Uterus (tissue), 4 donors: ENCODE data around the gene TRIO. TPM values are rescaled to one million over a fixed set of nuclear protein-coding genes. Genes with fewer than 3 reads are reported as not detected.

ENCODE experiments used
- DNase-seq, 2 donors: peaks; one replicate each; pipeline ENCODE4 v3.0.0-alpha.2; 2019 to 2020
- H3K27ac ChIP-seq, 2 donors: fragments of 200-600 bp; sonication (generic); 1 replicate in 1 of 2; 2 replicates in 1 of 2; pipeline ENCODE4 v1.5.1; 2016 to 2018
- H3K27me3 ChIP-seq, 2 donors: fragments of 200-600 bp; sonication (generic); one replicate each; pipeline ENCODE4 v1.5.1; 2018 to 2019; ENCODE audit warnings: control low read depth in 1 of 2
- H3K36me3 ChIP-seq, 2 donors: fragments of 200-600 bp; sonication (generic); one replicate each; pipeline ENCODE4 v1.5.1; 2019; ENCODE audit warnings: control low read depth in 1 of 2
- H3K4me1 ChIP-seq, 2 donors: fragments of 200-600 bp; sonication (generic); one replicate each; pipeline ENCODE4 v1.5.1; 2018 to 2019; ENCODE audit warnings: control low read depth in 1 of 2
- H3K4me3 ChIP-seq, 2 donors: fragments of 200-600 bp; sonication (generic); 1 replicate in 1 of 2; 2 replicates in 1 of 2; pipeline ENCODE4 v1.5.1; 2018 to 2019; ENCODE audit warnings: mild to moderate bottlenecking in 1 of 2
- H3K9me3 ChIP-seq, 2 donors: fragments of 200-600 bp; sonication (generic); one replicate each; pipeline ENCODE4 v1.5.1; 2019; ENCODE audit warnings: control low read depth in 1 of 2
- POLR2A ChIP-seq, 2 donors: fragments of 450-650 bp; IDR thresholded peaks; one replicate each; pipeline ENCODE4 v1.6.1; 2016; ENCODE audit warnings: antibody characterized with exemption in 2 of 2, mild to moderate bottlenecking in 1 of 2, moderate library complexity in 1 of 2
- intact Hi-C: fragments of 100-400 bp; cut with DNase I; formaldehyde crosslinking; loops from one replicate; pipeline ENCODE4 v1.15.1; 2023; ENCODE audit warnings: low total_unique reads
- total RNA-seq, 4 donors: library from RNA; depleted of rRNA in 3 of 4; stranded (reverse); fragments of >200 nt in 3 of 4; gene quantifications; one replicate each; pipeline versions ENCODE4 v1.1.0 to v1.2.4, GENCODE V29; 2014 to 2023
- TF ChIP-seq, protein P1 (sequence below), 4 experiments: fragments of 200-600 bp in 2 of 4; fragments of 450-650 bp in 2 of 4; sonication (generic) in 2 of 4; IDR thresholded peaks; one replicate each; pipeline ENCODE4 v1.5.1; 2016 to 2019; ENCODE audit warnings: antibody characterized with exemption in 4 of 4, mild to moderate bottlenecking in 2 of 4, moderate library complexity in 1 of 4
- donor health status: DM: yes; HTN: yes; CAD: no.

Gene TRIO
- total RNA-seq, 4 donors from 2014 or later, result 93.5 to 234 (median 207) TPM

DNA sequence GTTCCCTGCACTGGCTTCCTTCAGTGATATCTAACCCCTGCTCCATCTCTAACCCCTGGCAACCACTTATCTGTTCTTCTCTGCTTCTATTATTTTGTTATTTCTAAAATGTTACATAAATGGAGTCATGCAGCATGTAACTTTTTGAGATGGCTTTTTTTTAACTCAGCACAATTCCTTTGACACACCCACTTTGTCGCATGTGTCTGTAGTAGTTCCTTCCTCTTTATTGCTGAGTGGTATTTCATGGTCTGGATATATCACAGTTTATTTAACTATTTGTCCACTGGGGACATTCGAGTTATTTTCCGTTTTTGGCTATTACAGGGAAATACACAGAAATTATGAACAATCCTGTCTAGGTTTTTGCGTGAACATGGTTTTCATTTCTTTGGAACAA, 200.2 kb downstream of the TRIO start:
- H3K4me3 ChIP-seq, result no peak overlapping the region
- intact Hi-C loops, result no loop called here
- TF ChIP-seq, protein P1, sequence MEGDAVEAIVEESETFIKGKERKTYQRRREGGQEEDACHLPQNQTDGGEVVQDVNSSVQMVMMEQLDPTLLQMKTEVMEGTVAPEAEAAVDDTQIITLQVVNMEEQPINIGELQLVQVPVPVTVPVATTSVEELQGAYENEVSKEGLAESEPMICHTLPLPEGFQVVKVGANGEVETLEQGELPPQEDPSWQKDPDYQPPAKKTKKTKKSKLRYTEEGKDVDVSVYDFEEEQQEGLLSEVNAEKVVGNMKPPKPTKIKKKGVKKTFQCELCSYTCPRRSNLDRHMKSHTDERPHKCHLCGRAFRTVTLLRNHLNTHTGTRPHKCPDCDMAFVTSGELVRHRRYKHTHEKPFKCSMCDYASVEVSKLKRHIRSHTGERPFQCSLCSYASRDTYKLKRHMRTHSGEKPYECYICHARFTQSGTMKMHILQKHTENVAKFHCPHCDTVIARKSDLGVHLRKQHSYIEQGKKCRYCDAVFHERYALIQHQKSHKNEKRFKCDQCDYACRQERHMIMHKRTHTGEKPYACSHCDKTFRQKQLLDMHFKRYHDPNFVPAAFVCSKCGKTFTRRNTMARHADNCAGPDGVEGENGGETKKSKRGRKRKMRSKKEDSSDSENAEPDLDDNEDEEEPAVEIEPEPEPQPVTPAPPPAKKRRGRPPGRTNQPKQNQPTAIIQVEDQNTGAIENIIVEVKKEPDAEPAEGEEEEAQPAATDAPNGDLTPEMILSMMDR (IDR thresholded peaks at IDR 0.05), result no peak
- no peak for TF ChIP-seq POLR2A (IDR thresholded peaks at IDR 0.05)
- no peak for DNase-seq
- H3K9me3 ChIP-seq, result no peaks in the 10 kb centered on the region
- no peaks in the 10 kb centered on the region for H3K36me3 ChIP-seq
- H3K4me1 ChIP-seq, result peaks cover 0 to 3% of the 10 kb centered on the region in 2 donors
- no peak overlapping the region for H3K27ac ChIP-seq
- no peaks in the 10 kb centered on the region for H3K27me3 ChIP-seq

DNA sequence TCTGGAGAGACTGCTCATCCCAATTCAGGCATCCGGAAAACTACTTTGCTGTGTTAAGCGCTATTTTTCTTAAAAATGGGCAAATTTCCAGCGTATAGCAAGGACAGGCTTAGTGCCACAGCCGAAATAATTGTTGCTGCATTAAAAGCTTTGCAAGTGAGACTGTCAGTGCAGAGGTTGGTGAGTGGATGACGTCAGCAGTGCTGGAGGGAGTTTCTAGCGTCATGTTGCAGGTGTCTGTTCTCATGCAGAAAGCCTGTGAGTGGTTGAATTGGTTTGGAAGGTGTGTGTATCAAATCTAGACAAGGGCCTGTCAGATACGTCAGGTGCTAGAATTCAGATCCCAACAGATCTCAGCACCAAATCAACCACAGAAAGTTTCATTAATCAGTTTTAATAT, 204.4 kb downstream of the TRIO start:
- TF ChIP-seq, protein P1 (IDR thresholded peaks at IDR 0.05), result no peak
- no peak for TF ChIP-seq POLR2A (IDR thresholded peaks at IDR 0.05)
- intact Hi-C loops, result no loop called here
- no peaks in the 10 kb centered on the region for H3K36me3 ChIP-seq
- H3K9me3 ChIP-seq, result no peaks in the 10 kb centered on the region
- H3K4me3 ChIP-seq, result no peak overlapping the region
- H3K4me1 ChIP-seq, result no peaks in the 10 kb centered on the region
- no peak for DNase-seq
- no peak overlapping the region for H3K27ac ChIP-seq
- H3K27me3 ChIP-seq, result no peaks in the 10 kb centered on the region

DNA sequence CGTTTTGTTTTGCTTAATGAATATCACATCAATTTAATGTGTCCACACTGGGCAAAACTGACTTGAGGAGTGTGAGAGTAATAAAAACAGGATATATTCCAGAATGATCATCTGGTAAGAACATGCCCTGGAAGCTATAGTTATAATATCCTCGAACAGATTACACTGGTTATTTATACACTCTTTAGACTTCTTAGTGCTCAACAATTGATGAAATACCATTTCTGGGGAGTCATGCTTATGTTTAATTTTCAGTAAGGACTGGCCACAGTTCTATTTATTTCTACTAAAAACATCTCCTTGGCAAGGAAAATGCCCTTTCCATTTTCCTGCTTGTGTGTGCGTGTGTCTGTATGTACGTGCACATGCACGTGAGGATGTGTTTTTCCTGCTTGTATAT, 205.0 kb downstream of the TRIO start:
- TF ChIP-seq, protein P1 (IDR thresholded peaks at IDR 0.05), result no peak
- no peak for TF ChIP-seq POLR2A (IDR thresholded peaks at IDR 0.05)
- Histone ChIP-seq H3K4me3 (no peak overlapping the region), H3K9me3 (no peaks in the 10 kb centered on the region), H3K4me1 (no peaks in the 10 kb centered on the region), H3K27me3 (no peaks in the 10 kb centered on the region), H3K27ac (no peak overlapping the region), H3K36me3 (no peaks in the 10 kb centered on the region)
- intact Hi-C loops, result no loop called here
- DNase-seq, result no peak

DNA sequence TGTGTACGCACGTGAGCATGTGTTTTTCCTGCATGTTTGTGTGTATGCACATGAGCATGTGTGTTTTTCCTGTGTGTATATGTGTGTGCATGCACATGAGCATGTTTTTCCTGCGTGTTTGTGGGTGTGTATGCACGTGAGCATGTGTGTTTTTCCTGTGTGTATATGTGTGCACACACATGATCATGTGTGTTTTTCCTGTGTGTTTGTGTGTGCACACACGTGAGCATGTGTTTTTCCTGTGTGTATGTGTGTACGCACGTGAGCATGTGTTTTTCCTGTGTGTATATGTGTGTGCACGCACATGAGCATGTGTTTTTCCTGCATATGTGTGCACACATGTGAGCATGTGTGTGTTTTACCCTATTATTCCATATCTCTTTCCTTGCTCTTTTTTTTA, 205.9 kb downstream of the TRIO start:
- Histone ChIP-seq H3K27me3 (no peaks in the 10 kb centered on the region), H3K4me1 (no peaks in the 10 kb centered on the region), H3K27ac (no peak overlapping the region), H3K4me3 (no peak overlapping the region), H3K9me3 (no peaks in the 10 kb centered on the region), H3K36me3 (no peaks in the 10 kb centered on the region)
- no peak for TF ChIP-seq POLR2A (IDR thresholded peaks at IDR 0.05)
- TF ChIP-seq, protein P1 (IDR thresholded peaks at IDR 0.05), result no peak
- DNase-seq, result no peak
- intact Hi-C loops, result no loop called here

DNA sequence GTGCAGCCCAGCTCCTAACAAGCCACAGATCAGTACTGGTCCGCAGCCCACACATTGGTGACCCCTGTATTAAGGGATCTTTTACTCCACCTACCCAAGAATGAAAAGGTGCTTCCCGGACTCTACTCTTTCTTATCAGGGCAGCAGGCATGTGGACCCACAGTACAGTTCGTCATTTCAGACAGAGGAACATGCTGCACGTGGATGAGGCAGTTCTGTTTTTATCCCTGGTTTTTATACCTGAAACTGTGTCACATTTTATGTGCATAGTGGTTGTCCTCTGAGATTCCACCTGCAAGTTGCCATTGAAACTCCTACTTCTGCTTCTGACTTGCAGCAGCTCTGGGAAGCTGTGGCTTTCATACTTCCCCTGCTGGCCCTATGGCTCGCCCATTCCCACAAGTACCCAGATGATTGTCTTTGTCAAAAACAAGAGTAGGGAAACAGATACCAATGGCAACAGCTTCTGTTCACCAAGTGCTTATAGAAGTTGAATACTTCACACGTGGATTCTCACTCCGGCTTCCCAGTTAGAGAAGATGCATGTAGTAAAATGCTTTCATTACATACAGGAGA, 208.0 kb downstream of the TRIO start:
- no peak for DNase-seq
- H3K4me3 ChIP-seq, result no peak overlapping the region
- intact Hi-C loops, result no loop called here
- no peak for TF ChIP-seq POLR2A (IDR thresholded peaks at IDR 0.05)
- TF ChIP-seq, protein P1 (IDR thresholded peaks at IDR 0.05), result no peak
- H3K4me1 ChIP-seq, result no peaks in the 10 kb centered on the region
- no peak overlapping the region for H3K27ac ChIP-seq
- no peaks in the 10 kb centered on the region for H3K27me3 ChIP-seq
- no peaks in the 10 kb centered on the region for H3K9me3 ChIP-seq
- no peaks in the 10 kb centered on the region for H3K36me3 ChIP-seq
